Gastrocnemius medialis (tissue), 4 donors: Measurements from ENCODE around the gene DAB2IP. TPM values are rescaled to one million over a fixed set of nuclear protein-coding genes. Genes with fewer than 3 reads are reported as not detected.

Source experiments
- ATAC-seq, 2 donors: fragments of 150-250 bp; one replicate each; pipeline ENCODE4 v1.9.1; 2016
- DNase-seq, 2 donors: peaks; one replicate each; pipeline ENCODE4 v3.0.0-alpha.2; 2019
- H3K27ac ChIP-seq, 4 donors: fragments of 200-600 bp; sonication (generic); 1 replicate in 1 of 4; 2 replicates in 3 of 4; pipeline ENCODE4 v1.5.1; 2016 to 2018; ENCODE audit warnings: mild to moderate bottlenecking in 2 of 4, moderate library complexity in 1 of 4
- H3K27me3 ChIP-seq, 3 donors: fragments of 200-600 bp; sonication (generic) in 2 of 3; 1 replicate in 1 of 3; 2 replicates in 2 of 3; pipeline versions ENCODE4 v1.5.1 to v1.6.0; 2016 to 2019; ENCODE audit warnings: mild to moderate bottlenecking in 1 of 3, moderate library complexity in 1 of 3
- H3K36me3 ChIP-seq, 2 donors: fragments of 200-600 bp; sonication (generic) in 1 of 2; one replicate each; pipeline ENCODE4 v1.5.1; 2017 to 2018
- H3K4me1 ChIP-seq, 2 donors: fragments of 200-600 bp; sonication (generic) in 1 of 2; one replicate each; pipeline ENCODE4 v1.5.1; 2016 to 2017; ENCODE audit warnings: mild to moderate bottlenecking in 2 of 2
- H3K4me3 ChIP-seq, 4 donors: fragments of 200-600 bp; sonication (generic) in 3 of 4; 1 replicate in 1 of 4; 2 replicates in 3 of 4; pipeline ENCODE4 v1.5.1; 2016 to 2019; ENCODE audit warnings: mild to moderate bottlenecking in 2 of 4
- H3K9me3 ChIP-seq, 3 donors: fragments of 200-600 bp; sonication (generic) in 2 of 3; 1 replicate in 1 of 3; 2 replicates in 2 of 3; pipeline ENCODE4 v1.5.1; 2016 to 2019
- CTCF ChIP-seq, 5 experiments: fragments of 450-650 bp in 3 of 5; fragments of 200-600 bp in 2 of 5; sonication (generic) in 2 of 5; IDR thresholded peaks in 4 of 5; conservative IDR thresholded peaks in 1 of 5; 1 replicate in 4 of 5; 2 replicates in 1 of 5; pipeline ENCODE4 v1.5.1; 2016 to 2019; ENCODE audit warnings: antibody characterized with exemption in 5 of 5, mild to moderate bottlenecking in 3 of 5, moderate library complexity in 3 of 5
- POLR2A ChIP-seq, 2 donors: fragments of 450-650 bp; IDR thresholded peaks; one replicate each; pipeline ENCODE4 v1.6.1; 2017; ENCODE audit warnings: antibody characterized with exemption in 2 of 2, mild to moderate bottlenecking in 2 of 2, moderate library complexity in 2 of 2
- in situ Hi-C, 4 donors: fragments of 200-750 bp; cut with MboI; loops; one replicate each; pipeline versions ENCODE4 v1.15.0 to v1.8.0; 2017; ENCODE audit warnings: low sequenced_read_pairs in 4 of 4
- intact Hi-C: fragments of 100-400 bp; cut with DNase I; formaldehyde crosslinking; loops from one replicate; pipeline ENCODE4 v1.15.1; 2023; ENCODE audit warnings: low total_unique reads
- total RNA-seq, 4 donors: library from RNA; depleted of rRNA; stranded (reverse); fragments of >200 nt; gene quantifications; one replicate each; pipeline versions ENCODE4 v1.1.0 to v1.2.3, GENCODE V29; 2016

DAB2IP gene
- total RNA-seq, 4 donors from 2014 or later, result 22.7 to 68.2 (median 37.4) TPM

- H3K27ac ChIP-seq, result peak overlapping the region; percentile 50 to 79 (median 70)
- H3K4me1 ChIP-seq, result peaks cover 35 to 53% of the 10 kb centered on the region in 2 donors
- in situ Hi-C loops (no loop called here), intact Hi-C loops (no loop called here)
- no peaks in the 10 kb centered on the region for H3K36me3 ChIP-seq
- H3K4me3 ChIP-seq, result no peak overlapping the region
- no peak for ATAC-seq
- H3K27me3 ChIP-seq, result no peaks in the 10 kb centered on the region
- no peaks in the 10 kb centered on the region for H3K9me3 ChIP-seq
- DNase-seq, result no peak
- TF ChIP-seq POLR2A (IDR thresholded peaks at IDR 0.05), result no peak
- no peak for TF ChIP-seq CTCF (IDR thresholded peaks at IDR 0.05 in 4 of 5, conservative IDR thresholded peaks at IDR 0.05 in 1 of 5)
These were observed 25.8 kb upstream of the DAB2IP start for GRCh38 chr9:121625590-121625989.

GRCh38 chr9:121626012-121626411 is 25.4 kb upstream of the DAB2IP start:
- peaks cover 30 to 53% of the 10 kb centered on the region in 2 donors for H3K4me1 ChIP-seq
- no peak for ATAC-seq
- intact Hi-C loops, result no loop called here

GRCh38 chr9:121627427-121627826 is 24.0 kb upstream of the DAB2IP start:
- no peak overlapping the region for H3K27ac ChIP-seq
- H3K27me3 ChIP-seq, result no peaks in the 10 kb centered on the region
- TF ChIP-seq POLR2A (IDR thresholded peaks at IDR 0.05) (no peak), CTCF (IDR thresholded peaks at IDR 0.05 in 4 of 5, conservative IDR thresholded peaks at IDR 0.05 in 1 of 5) (no peak)
- no peaks in the 10 kb centered on the region for H3K9me3 ChIP-seq
- H3K4me1 ChIP-seq, result peaks cover 20 to 58% of the 10 kb centered on the region in 2 donors
- H3K36me3 ChIP-seq, result no peaks in the 10 kb centered on the region
- no peak for DNase-seq
- intact Hi-C loops (no loop called here), in situ Hi-C loops (no loop called here)
- ATAC-seq, result no peak
- no peak overlapping the region for H3K4me3 ChIP-seq

More at GRCh38 chr9:121626012-121626411, 25.4 kb upstream of the DAB2IP start:
- no peak for DNase-seq
- Histone ChIP-seq H3K27me3 (no peaks in the 10 kb centered on the region), H3K27ac (peak overlapping the region; percentile 50 to 79 (median 70)), H3K4me3 (no peak overlapping the region), H3K36me3 (no peaks in the 10 kb centered on the region), H3K9me3 (no peaks in the 10 kb centered on the region)
- TF ChIP-seq POLR2A (IDR thresholded peaks at IDR 0.05), result no peak
- no peak for TF ChIP-seq CTCF (IDR thresholded peaks at IDR 0.05 in 4 of 5, conservative IDR thresholded peaks at IDR 0.05 in 1 of 5)
- in situ Hi-C loops, result no loop called here

GRCh38 chr9:121628401-121628800 is 23.0 kb upstream of the DAB2IP start:
- no peak overlapping the region for H3K4me3 ChIP-seq
- no peaks in the 10 kb centered on the region for H3K36me3 ChIP-seq
- ATAC-seq (no peak), DNase-seq (no peak)
- in situ Hi-C loops (no loop called here), intact Hi-C loops (no loop called here)
- no peaks in the 10 kb centered on the region for H3K27me3 ChIP-seq
- H3K9me3 ChIP-seq, result no peaks in the 10 kb centered on the region
- no peak for TF ChIP-seq POLR2A (IDR thresholded peaks at IDR 0.05)
- TF ChIP-seq CTCF (IDR thresholded peaks at IDR 0.05 in 4 of 5, conservative IDR thresholded peaks at IDR 0.05 in 1 of 5), result no peak
- no peak overlapping the region for H3K27ac ChIP-seq
- peaks cover 14 to 52% of the 10 kb centered on the region in 2 donors for H3K4me1 ChIP-seq

GRCh38 chr9:121631115-121631514 is 20.3 kb upstream of the DAB2IP start:
- no peak for TF ChIP-seq POLR2A (IDR thresholded peaks at IDR 0.05)
- no peak for TF ChIP-seq CTCF (IDR thresholded peaks at IDR 0.05 in 4 of 5, conservative IDR thresholded peaks at IDR 0.05 in 1 of 5)
- Histone ChIP-seq H3K4me3 (no peak overlapping the region), H3K9me3 (no peaks in the 10 kb centered on the region), H3K27me3 (no peaks in the 10 kb centered on the region), H3K4me1 (peaks cover 29 to 58% of the 10 kb centered on the region in 2 donors), H3K27ac (peak overlapping the region in 1 of 4 donors; percentile 8), H3K36me3 (no peaks in the 10 kb centered on the region)
- in situ Hi-C loops, result no loop called here
- no peak for ATAC-seq
- DNase-seq, result no peak
- intact Hi-C loops, result no loop called here
